ENCODE results near the gene PFAS.

The PFAS gene

GRCh38 chr17:8285270-8286181, 36.4 kb downstream of the PFAS start:
- H3K79me2 ChIP-seq (ENCODE audit: insufficient read depth, low read length): peaks cover 5% of the 10 kb centered on the region; the same call in 1 of the 2 replicates
- H2AFZ ChIP-seq (ENCODE audit: low read depth, low read length, severe bottlenecking): no peak overlapping the region
- H3F3A ChIP-seq (ENCODE audit: insufficient read depth): 0 out of 2 replicates have a peak, but pooled peaks cover 3% of the 10 kb centered on the region
- no peaks in the 10 kb centered on the region for H3K27me3 ChIP-seq (ENCODE audit: low read length)
- no peaks in the 10 kb centered on the region for H3K9me2 ChIP-seq (replicated peaks; ENCODE audit: insufficient read depth, low read length)
- H3K27ac ChIP-seq (ENCODE audit: low read depth, low read length): no peak overlapping the region
- H3K36me3 ChIP-seq (ENCODE audit: low read length): no peaks in the 10 kb centered on the region
- H3K4me2 ChIP-seq (ENCODE audit: low read depth, low read length, poor library complexity, severe bottlenecking): no peak overlapping the region
- no peaks in the 10 kb centered on the region for H3K9me3 ChIP-seq (ENCODE audit: insufficient read depth, low read length)
- no peaks in the 10 kb centered on the region for H4K20me1 ChIP-seq (ENCODE audit: low read depth, low read length)
- H3K9ac ChIP-seq (ENCODE audit: low read length): no peak overlapping the region
- TF ChIP-seq EZH2phosphoT487 (conservative IDR thresholded peaks at IDR 0.05; ENCODE audit: low read length) (no peak), CTCF (IDR thresholded peaks at IDR 0.05; ENCODE audit: insufficient read depth, low read length, poor library complexity, severe bottlenecking) (no peak)
- H3K4me3 ChIP-seq (ENCODE audit: insufficient read depth, low read length, poor library complexity, severe bottlenecking): no peak overlapping the region

- 0 out of 2 replicates have a peak, but pooled peaks cover 3% of the 10 kb centered on the region for H3F3A ChIP-seq (ENCODE audit: insufficient read depth)
- H3K79me2 ChIP-seq (ENCODE audit: insufficient read depth, low read length): peaks cover 5% of the 10 kb centered on the region; the same call in 1 of the 2 replicates
- H3K9me3 ChIP-seq (ENCODE audit: insufficient read depth, low read length): no peaks in the 10 kb centered on the region
- TF ChIP-seq CTCF (IDR thresholded peaks at IDR 0.05; ENCODE audit: insufficient read depth, low read length, poor library complexity, severe bottlenecking) (no peak), EZH2phosphoT487 (conservative IDR thresholded peaks at IDR 0.05; ENCODE audit: low read length) (no peak)
- peak overlapping the region; percentile 85 for H3K9ac ChIP-seq (ENCODE audit: low read length)
- H3K27me3 ChIP-seq (ENCODE audit: low read length): no peaks in the 10 kb centered on the region
- peak overlapping the region; percentile 90 for H2AFZ ChIP-seq (ENCODE audit: low read depth, low read length, severe bottlenecking)
- peak overlapping the region; percentile 73 for H3K4me3 ChIP-seq (ENCODE audit: insufficient read depth, low read length, poor library complexity, severe bottlenecking)
- peak overlapping the region; percentile 67 for H3K4me2 ChIP-seq (ENCODE audit: low read depth, low read length, poor library complexity, severe bottlenecking)
- H3K27ac ChIP-seq (ENCODE audit: low read depth, low read length): no peak overlapping the region
- no peaks in the 10 kb centered on the region for H3K9me2 ChIP-seq (replicated peaks; ENCODE audit: insufficient read depth, low read length)
- H4K20me1 ChIP-seq (ENCODE audit: low read depth, low read length): no peaks in the 10 kb centered on the region
- no peaks in the 10 kb centered on the region for H3K36me3 ChIP-seq (ENCODE audit: low read length)
Measured at GRCh38 chr17:8287651-8288335, 38.7 kb downstream of the PFAS start.

GRCh38 chr17:8288336-8289102, 39.4 kb downstream of the PFAS start, which contains the start of gene RANGRF:
Gene RANGRF, plus strand, starts transcription at chr17:8288670. Its CDS starts 119 bp downstream, at chr17:8288789.
- Histone ChIP-seq H3K4me2 (ENCODE audit: low read depth, low read length, poor library complexity, severe bottlenecking) (peak within 1 kb of the TSS; percentile 67), H3K4me3 (ENCODE audit: insufficient read depth, low read length, poor library complexity, severe bottlenecking) (peak within 1 kb of the TSS; percentile 73), H2AFZ (ENCODE audit: low read depth, low read length, severe bottlenecking) (peak within 1 kb of the TSS; percentile 90), H3K27me3 (ENCODE audit: low read length) (no peaks in the 10 kb centered on the region), H3F3A (ENCODE audit: insufficient read depth) (peaks cover 6% of the 10 kb centered on the region; the same call in 1 of the 2 replicates), H4K20me1 (ENCODE audit: low read depth, low read length) (no peaks in the 10 kb centered on the region), H3K79me2 (ENCODE audit: insufficient read depth, low read length) (peaks cover 5% of the 10 kb centered on the region; the same call in 1 of the 2 replicates), H3K9me2 (replicated peaks; ENCODE audit: insufficient read depth, low read length) (no peaks in the 10 kb centered on the region), H3K9ac (ENCODE audit: low read length) (peak within 1 kb of the TSS; percentile 85), H3K36me3 (ENCODE audit: low read length) (no peaks in the 10 kb centered on the region), H3K9me3 (ENCODE audit: insufficient read depth, low read length) (no peaks in the 10 kb centered on the region), H3K27ac (ENCODE audit: low read depth, low read length) (peak within 1 kb of the TSS; percentile 65)
- no peak for TF ChIP-seq CTCF (IDR thresholded peaks at IDR 0.05; ENCODE audit: insufficient read depth, low read length, poor library complexity, severe bottlenecking)
- TF ChIP-seq EZH2phosphoT487 (conservative IDR thresholded peaks at IDR 0.05; ENCODE audit: low read length): no peak
